PFSK-1 (cell line): Measurements from ENCODE around the gene MRPL17.

ENCODE experiments used
- POLR2AphosphoS5 ChIP-seq: IDR thresholded peaks from 2 replicates; pipeline ENCODE4 v1.6.1; 2012; ENCODE audit warnings: low read depth, mild to moderate bottlenecking, control low read depth, low read length, moderate library complexity
- SIN3A ChIP-seq: IDR thresholded peaks from 2 replicates; pipeline ENCODE4 v1.6.1; 2012; ENCODE audit warnings: mild to moderate bottlenecking, low read length, moderate library complexity, borderline replicate concordance; ENCODE audit not compliant: insufficient read depth
- TAF1 ChIP-seq: IDR thresholded peaks from 2 replicates; pipeline ENCODE4 v1.6.1; 2012; ENCODE audit warnings: low read length, control low read depth, borderline replicate concordance; ENCODE audit not compliant: insufficient read depth
- TF ChIP-seq, protein P1 (sequence below), 2 experiments: IDR thresholded peaks; 2 replicates each; pipeline versions ENCODE4 v1.6.1 to v1.8.0; 2011 to 2012; ENCODE audit warnings: low read depth in 2 of 2, low read length in 2 of 2, control low read depth in 1 of 2, inconsistent platforms in 1 of 2, mild to moderate bottlenecking in 1 of 2, moderate library complexity in 1 of 2; ENCODE audit not compliant: insufficient read depth in 1 of 2

DNA sequence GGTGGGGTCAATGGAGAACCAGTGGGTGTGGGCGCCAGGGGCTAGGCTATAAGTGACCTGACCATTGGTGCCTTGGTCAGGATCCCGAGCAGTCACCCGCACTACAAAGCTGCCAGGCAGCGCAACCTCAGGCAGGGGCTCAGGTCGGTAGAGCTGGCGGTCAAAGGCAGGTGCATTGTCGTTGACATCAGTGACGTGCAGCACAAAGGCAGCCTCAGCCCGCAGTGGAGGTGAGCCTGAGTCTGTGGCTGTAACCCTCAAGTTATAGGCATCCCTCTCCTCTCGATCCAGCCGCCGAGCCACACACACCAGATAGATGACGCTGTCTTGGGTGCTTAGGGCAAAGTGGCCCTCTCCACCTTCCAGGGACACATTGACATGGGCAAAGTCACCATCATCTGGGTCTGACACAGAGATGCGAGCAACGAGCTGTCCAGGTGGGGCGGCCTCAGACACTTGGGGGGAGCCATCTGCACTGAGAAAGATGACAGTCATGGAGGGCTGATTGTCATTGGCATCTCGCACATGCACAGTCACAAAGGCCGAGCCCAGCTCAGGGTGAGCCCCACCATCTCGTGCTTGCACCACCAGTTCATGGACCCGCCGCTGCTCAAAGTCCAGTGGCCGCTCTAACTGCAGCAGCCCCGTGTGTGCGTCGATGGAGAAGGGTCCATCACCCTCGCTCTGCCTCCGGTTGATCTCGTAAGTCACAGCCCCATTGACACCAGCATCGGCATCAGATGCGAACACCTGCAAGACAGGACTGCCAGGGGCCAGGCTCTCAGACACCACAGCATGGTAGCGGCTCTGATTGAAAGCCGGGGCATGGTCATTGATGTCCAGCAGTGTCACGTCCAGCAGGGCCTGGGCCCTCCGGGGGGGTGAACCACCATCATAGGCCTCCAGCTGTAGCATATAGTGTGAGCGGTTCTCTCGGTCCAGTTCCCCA lies 42.8 kb downstream of the MRPL17 start:
- TF ChIP-seq, protein P1, sequence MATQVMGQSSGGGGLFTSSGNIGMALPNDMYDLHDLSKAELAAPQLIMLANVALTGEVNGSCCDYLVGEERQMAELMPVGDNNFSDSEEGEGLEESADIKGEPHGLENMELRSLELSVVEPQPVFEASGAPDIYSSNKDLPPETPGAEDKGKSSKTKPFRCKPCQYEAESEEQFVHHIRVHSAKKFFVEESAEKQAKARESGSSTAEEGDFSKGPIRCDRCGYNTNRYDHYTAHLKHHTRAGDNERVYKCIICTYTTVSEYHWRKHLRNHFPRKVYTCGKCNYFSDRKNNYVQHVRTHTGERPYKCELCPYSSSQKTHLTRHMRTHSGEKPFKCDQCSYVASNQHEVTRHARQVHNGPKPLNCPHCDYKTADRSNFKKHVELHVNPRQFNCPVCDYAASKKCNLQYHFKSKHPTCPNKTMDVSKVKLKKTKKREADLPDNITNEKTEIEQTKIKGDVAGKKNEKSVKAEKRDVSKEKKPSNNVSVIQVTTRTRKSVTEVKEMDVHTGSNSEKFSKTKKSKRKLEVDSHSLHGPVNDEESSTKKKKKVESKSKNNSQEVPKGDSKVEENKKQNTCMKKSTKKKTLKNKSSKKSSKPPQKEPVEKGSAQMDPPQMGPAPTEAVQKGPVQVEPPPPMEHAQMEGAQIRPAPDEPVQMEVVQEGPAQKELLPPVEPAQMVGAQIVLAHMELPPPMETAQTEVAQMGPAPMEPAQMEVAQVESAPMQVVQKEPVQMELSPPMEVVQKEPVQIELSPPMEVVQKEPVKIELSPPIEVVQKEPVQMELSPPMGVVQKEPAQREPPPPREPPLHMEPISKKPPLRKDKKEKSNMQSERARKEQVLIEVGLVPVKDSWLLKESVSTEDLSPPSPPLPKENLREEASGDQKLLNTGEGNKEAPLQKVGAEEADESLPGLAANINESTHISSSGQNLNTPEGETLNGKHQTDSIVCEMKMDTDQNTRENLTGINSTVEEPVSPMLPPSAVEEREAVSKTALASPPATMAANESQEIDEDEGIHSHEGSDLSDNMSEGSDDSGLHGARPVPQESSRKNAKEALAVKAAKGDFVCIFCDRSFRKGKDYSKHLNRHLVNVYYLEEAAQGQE (IDR thresholded peaks at IDR 0.05; ENCODE audit: insufficient read depth in 1 of 2, low read depth in 2 of 2, low read length in 2 of 2): no peak
- TF ChIP-seq POLR2AphosphoS5 (no peak), TAF1 (no peak), SIN3A (no peak)
